K562 (cell line): ENCODE results near the gene CUX1. TPM values are rescaled to one million over a fixed set of nuclear protein-coding genes. Genes with fewer than 3 reads are reported as not detected.
A peak's percentile ranks its signal among the peaks of the same experiment; 100 is the strongest.

Source experiments
- ATAC-seq: fragments of 200-7000 bp; cut with Tn5 transposase; 3 replicates; pipeline ENCODE4 v1.9.1; 2020; ENCODE audit warnings: moderate library complexity
- BruUV-seq: library from RNA; stranded (reverse); fragments of 400-500 nt; replicated peaks from 2 replicates; lab custom pipeline; 2021; lab: Mats Ljungman, UMichigan
- CTCF ChIA-PET: fragments of 300-600 bp; formaldehyde crosslinking; extraction: SDS; loops from one replicate; lab custom pipeline; 2021; ENCODE audit warnings: low intra/inter-chr PET ratio; lab: Yijun Ruan, JAX
- POLR2A ChIA-PET: fragments of 300-600, 350-650 bp; sonication (Branson Sonifier 250); formaldehyde crosslinking; extraction: SDS; loops from one replicate; lab custom pipeline; 2021; ENCODE audit warnings: antibody characterized with exemption, inconsistent platforms; lab: Yijun Ruan, JAX
- DNase-seq, 4 experiments: peaks; one replicate each; pipeline versions ENCODE4 v3.0.0 to v3.0.0-alpha.2; 2011 to 2018; ENCODE audit warnings: low spot score in 3 of 4, mixed read lengths in 3 of 4; ENCODE audit errors: extremely low read depth in 1 of 4
- FAIRE-seq: peaks from 2 replicates; lab custom pipeline; 2011; peaks lifted over from hg19 to GRCh38; lab: Jason Lieb, UNC
- H2AFZ ChIP-seq: 2 replicates; pipeline ENCODE4 v1.6.0; 2011; ENCODE audit warnings: low read depth, low read length, control low read depth, inconsistent platforms
- H3K27ac ChIP-seq: fragments of 200-600 bp; 3 replicates; pipeline ENCODE4 v1.8.0; 2011; ENCODE audit warnings: low read depth, mild to moderate bottlenecking, control low read depth, inconsistent platforms, low read length, moderate library complexity, mixed read lengths; ENCODE audit errors: extremely low read depth
- H3K27me3 ChIP-seq, 2 experiments: fragments of 300-600 bp in 1 of 2; 2 replicates in 1 of 2; 3 replicates in 1 of 2; pipeline versions ENCODE4 v1.6.0 to v1.8.0; 2011; ENCODE audit warnings: inconsistent platforms in 2 of 2, low read length in 2 of 2, mild to moderate bottlenecking in 1 of 2, mixed read lengths in 1 of 2, moderate library complexity in 1 of 2; ENCODE audit not compliant: control insufficient read depth in 2 of 2, insufficient read depth in 2 of 2
- H3K36me3 ChIP-seq: fragments of 300-600 bp; 3 replicates; pipeline ENCODE4 v1.8.0; 2011; ENCODE audit warnings: mild to moderate bottlenecking, low read length, inconsistent platforms; ENCODE audit not compliant: control insufficient read depth, insufficient read depth
- H3K4me1 ChIP-seq, 2 experiments: fragments of 200-600 bp in 1 of 2; replicated peaks in 1 of 2; 2 replicates in 1 of 2; 3 replicates in 1 of 2; pipeline versions ENCODE4 v1.5.1 to v1.8.0; 2011; ENCODE audit warnings: inconsistent platforms in 2 of 2, low read length in 2 of 2, mild to moderate bottlenecking in 1 of 2, mixed read lengths in 1 of 2, moderate library complexity in 1 of 2; ENCODE audit not compliant: control insufficient read depth in 2 of 2, insufficient read depth in 2 of 2
- H3K4me2 ChIP-seq: 2 replicates; pipeline ENCODE4 v1.6.1; 2011; ENCODE audit warnings: low read length, control low read depth, inconsistent platforms, mixed read lengths; ENCODE audit not compliant: insufficient read depth
- H3K4me3 ChIP-seq: fragments of 200-600 bp; sonication (generic), shearing (Covaris generic); 2 replicates; pipeline ENCODE4 v1.5.1; 2016; ENCODE audit warnings: control low read depth, inconsistent platforms
- H3K79me2 ChIP-seq: fragments of 200-600 bp; 3 replicates; pipeline ENCODE4 v1.8.0; 2011; ENCODE audit warnings: low read length, inconsistent platforms; ENCODE audit not compliant: control insufficient read depth, insufficient read depth
- H3K9ac ChIP-seq, 2 experiments: 2 replicates each; pipeline versions ENCODE4 v1.6.0 to v1.6.1; 2011; ENCODE audit warnings: low read depth in 2 of 2, low read length in 2 of 2, control low read depth in 1 of 2, inconsistent platforms in 1 of 2, mild to moderate bottlenecking in 1 of 2, mixed read lengths in 1 of 2; ENCODE audit not compliant: insufficient read depth in 1 of 2
- H3K9me1 ChIP-seq: one replicate; pipeline ENCODE4 v1.6.0; 2011; ENCODE audit warnings: inconsistent platforms, mild to moderate bottlenecking, low read length, moderate library complexity; ENCODE audit not compliant: control insufficient read depth, insufficient read depth
- H3K9me3 ChIP-seq: replicated peaks from 2 replicates; pipeline ENCODE4 v1.5.1; 2011; ENCODE audit warnings: low read depth, low read length, inconsistent platforms; ENCODE audit not compliant: control insufficient read depth, insufficient read depth
- H4K20me1 ChIP-seq: replicated peaks from 2 replicates; pipeline ENCODE4 v1.6.1; 2011; ENCODE audit warnings: low read length, inconsistent platforms, mixed read lengths; ENCODE audit not compliant: control insufficient read depth, insufficient read depth
- C11orf30 ChIP-seq: fragments of 450-650 bp; IDR thresholded peaks from 2 replicates; pipeline ENCODE4 v1.6.1; 2016; ENCODE audit warnings: low read depth, mild to moderate bottlenecking
- CBX8 ChIP-seq: fragments of 200-600 bp; sonication (generic); IDR thresholded peaks from 2 replicates; pipeline ENCODE4 v1.6.1; 2012; ENCODE audit warnings: borderline replicate concordance, mixed run types, low read depth, mild to moderate bottlenecking, moderate library complexity, mixed read lengths, low read length, control low read depth, inconsistent platforms; ENCODE audit not compliant: poor library complexity, severe bottlenecking; ENCODE audit errors: extremely low read depth
- EHMT2 ChIP-seq: fragments of 450-650 bp; IDR thresholded peaks from 2 replicates; pipeline ENCODE4 v1.6.1; 2018; ENCODE audit warnings: antibody characterized with exemption
- FUS ChIP-seq: fragments of 200-400 bp; formaldehyde crosslinking; optimal IDR thresholded peaks from 2 replicates; pipeline ENCODE3; 2017; ENCODE audit warnings: low read depth, low read length
- KAT7 ChIP-seq: sonication (generic); formaldehyde crosslinking; IDR thresholded peaks from 2 replicates; pipeline ENCODE4 v1.8.0; 2022; ENCODE audit warnings: missing genetic modification reagents, mild to moderate bottlenecking, borderline replicate concordance
- MEF2D ChIP-seq: conservative IDR thresholded peaks from 2 replicates; pipeline ENCODE4 v1.6.1; 2016; ENCODE audit warnings: low read depth, missing genetic modification characterization, missing compliant biosample characterization
- RFX1 ChIP-seq: fragments of 450-650 bp; IDR thresholded peaks from 2 replicates; pipeline ENCODE4 v1.6.1; 2016; ENCODE audit warnings: mild to moderate bottlenecking, moderate library complexity
- RFX5 ChIP-seq: IDR thresholded peaks from 2 replicates; pipeline ENCODE4 v1.6.1; 2011; ENCODE audit warnings: low read depth, mild to moderate bottlenecking, improper control_type of control experiment, low read length
- SMAD1 ChIP-seq: fragments of 150-350 bp; IDR thresholded peaks from 2 replicates; pipeline ENCODE4 v1.6.1; 2014; ENCODE audit warnings: low read length, low read depth; ENCODE audit not compliant: partially characterized antibody
- ZC3H4 ChIP-seq: sonication (generic); formaldehyde crosslinking; IDR thresholded peaks from 2 replicates; pipeline ENCODE4 v1.9.0; 2021; ENCODE audit warnings: missing genetic modification reagents, borderline replicate concordance
- ZNF696 ChIP-seq: fragments of 250-450 bp; sonication (Bioruptor Pico); conservative IDR thresholded peaks from 2 replicates; pipeline ENCODE4 v1.4.0; 2020; ENCODE audit warnings: mild to moderate bottlenecking, moderate library complexity
- WGBS: fragments of 100-300 bp; shearing (Covaris generic); methylation state at CpG from one replicate; pipeline ENCODE4 v1.1.6; 2016; ENCODE audit warnings: low coverage, mixed read lengths; ENCODE audit not compliant: insufficient coverage; ENCODE audit errors: missing lambda C conversion rate; 5-methylcytosine and 5-hydroxymethylcytosine counted together
- in situ Hi-C: fragments of 300-500 bp; cut with MboI; formaldehyde crosslinking; loops from 4 replicates; pipeline ENCODE4 v1.15.0; 2018; ENCODE audit warnings: inconsistent platforms, mixed read lengths
- intact Hi-C: fragments of 100-400 bp; cut with micrococcal nuclease; formaldehyde crosslinking; loops from 2 replicates; pipeline ENCODE4 v1.14.2; 2022
- polyA plus RNA-seq, 8 experiments: library from polyadenylated mRNA; depleted of rRNA in 4 of 8; stranded (reverse) in 5 of 8; unstranded in 3 of 8; fragments of >200 nt; fragmentation: Nextera tagmentation in 2 of 8; fragmentation: Illumina TruSeq in 1 of 8; extraction: Ambion mirVana in 2 of 8; extraction: Trizol in 1 of 8; gene quantifications; 2 replicates each; pipeline versions ENCODE4 v1.2.1 to v1.2.3, GENCODE V29; 2011 to 2014; ENCODE audit warnings: inconsistent platforms in 1 of 8, missing spikeins in 1 of 8
- total RNA-seq, 7 experiments: library from RNA; depleted of rRNA in 6 of 7; stranded (reverse); fragments of >200 nt in 6 of 7; fragmentation: Illumina TruSeq in 2 of 7; extraction: Trizol in 2 of 7; gene quantifications; 2 replicates each; pipeline versions ENCODE4 v1.2.1 to v1.2.3, GENCODE V29; 2011 to 2021; ENCODE audit warnings: low replicate concordance in 1 of 7
- TF ChIP-seq, protein P1 (sequence below): fragments of 450-650 bp; IDR thresholded peaks from 2 replicates; pipeline ENCODE4 v1.7.1; 2018; ENCODE audit warnings: mild to moderate bottlenecking, low read depth; ENCODE audit not compliant: partially characterized antibody
- TF ChIP-seq, protein P2 (sequence below): fragments of 250-450 bp; sonication (Bioruptor Pico); IDR thresholded peaks from 2 replicates; pipeline ENCODE4 v1.4.0; 2020
- TF ChIP-seq, protein P3 (sequence below): sonication (generic); formaldehyde crosslinking; IDR thresholded peaks from 2 replicates; pipeline ENCODE4 v1.8.1; 2023; ENCODE audit warnings: mild to moderate bottlenecking, missing genetic modification reagents

The CUX1 gene
- total and polyA plus RNA-seq, 9 of the 15 experiments (the other 6 are each of a cell fraction or from before 2014, with no cell fraction given), result 3.6 to 55.3 (median 25.2) TPM

DNA sequence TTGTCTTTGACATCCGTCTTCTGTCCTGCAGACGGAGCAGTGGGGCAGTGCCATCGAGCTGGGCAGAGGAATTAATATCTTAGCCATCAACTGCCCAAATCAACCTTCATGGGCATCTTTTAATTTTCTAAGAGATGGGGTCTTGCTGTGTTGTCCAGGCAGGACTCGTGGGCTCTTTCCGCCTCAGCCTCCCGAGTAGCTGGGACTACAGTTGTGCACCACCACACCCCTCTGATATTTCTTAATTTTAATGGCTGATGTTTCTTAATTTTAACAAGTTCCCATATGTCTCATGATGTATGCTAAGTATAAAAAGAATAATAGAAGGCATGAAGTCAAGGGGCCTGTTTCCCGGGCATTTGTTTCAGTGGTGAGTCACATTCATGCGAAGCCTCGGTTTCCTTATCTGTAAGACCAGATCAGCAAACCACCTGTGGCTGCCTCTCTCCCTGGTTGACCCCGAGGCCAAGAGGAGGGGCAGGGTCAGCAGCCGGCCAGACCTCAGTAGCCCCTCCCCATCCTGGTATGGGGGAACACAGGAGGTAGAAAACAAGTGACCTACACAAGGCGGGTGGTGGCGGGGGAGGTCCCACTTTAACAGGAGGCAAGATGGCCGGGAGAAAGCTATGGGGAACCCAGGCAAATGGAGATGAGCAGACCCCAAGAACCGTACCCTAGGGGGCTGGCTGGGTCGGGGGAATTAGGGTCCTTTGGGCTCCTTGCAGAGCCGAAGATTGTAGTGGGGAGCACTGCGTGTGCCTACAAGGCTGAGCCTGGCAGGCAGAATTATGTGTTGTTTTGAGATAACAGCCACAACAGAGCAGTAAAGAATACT is 85.5 kb downstream of the CUX1 start:
- DNase-seq, result peak; percentile 98 to 100 (median 98)
- H3K27me3 ChIP-seq, result no peaks in the 10 kb centered on the region
- peak overlapping the region; percentile 74 to 87 for H3K9ac ChIP-seq
- peaks cover 4% of the 10 kb centered on the region; the same call in 1 of the 2 replicates for H4K20me1 ChIP-seq
- peak overlapping the region; percentile 79 for H2AFZ ChIP-seq
- ChIA-PET POLR2A (interaction anchor here (0.5 to 1.8 kb wide), 9 partner anchors 9 to 1254 kb away, joined by 3 to 5 read pairs (median 3); no protein-coding TSS in a partner anchor), CTCF (no interaction called here)
- peak; percentile 98 for FAIRE-seq
- H3K36me3 ChIP-seq, result no peaks in the 10 kb centered on the region; the same call in 2 of the 3 replicates
- ATAC-seq, result peak; percentile 94
- peak overlapping the region; percentile 22; the same call in 1 of the 2 replicates for H3K4me3 ChIP-seq
- WGBS, result 17% methylated on average over 18 of the region's 18 CpGs
- H3K4me2 ChIP-seq, result peak overlapping the region; percentile 76
- H3K9me3 ChIP-seq, result no peaks in the 10 kb centered on the region
- no TSS peak for BruUV-seq
- intact Hi-C loops, result loop anchor here (1.0 to 5.0 kb wide), 5 partner anchors 20 to 179 kb away; partner anchors contain the start of gene CUX1
- peaks cover 91% of the 10 kb centered on the region for H3K79me2 ChIP-seq
- peaks cover 24 to 37% of the 10 kb centered on the region in 2 experiments for H3K4me1 ChIP-seq
- in situ Hi-C loops, result no loop called here
- peak overlapping the region; percentile 90 for H3K27ac ChIP-seq
- no peaks in the 10 kb centered on the region for H3K9me1 ChIP-seq
- no peak for TF ChIP-seq RFX1
- TF ChIP-seq, protein P1, sequence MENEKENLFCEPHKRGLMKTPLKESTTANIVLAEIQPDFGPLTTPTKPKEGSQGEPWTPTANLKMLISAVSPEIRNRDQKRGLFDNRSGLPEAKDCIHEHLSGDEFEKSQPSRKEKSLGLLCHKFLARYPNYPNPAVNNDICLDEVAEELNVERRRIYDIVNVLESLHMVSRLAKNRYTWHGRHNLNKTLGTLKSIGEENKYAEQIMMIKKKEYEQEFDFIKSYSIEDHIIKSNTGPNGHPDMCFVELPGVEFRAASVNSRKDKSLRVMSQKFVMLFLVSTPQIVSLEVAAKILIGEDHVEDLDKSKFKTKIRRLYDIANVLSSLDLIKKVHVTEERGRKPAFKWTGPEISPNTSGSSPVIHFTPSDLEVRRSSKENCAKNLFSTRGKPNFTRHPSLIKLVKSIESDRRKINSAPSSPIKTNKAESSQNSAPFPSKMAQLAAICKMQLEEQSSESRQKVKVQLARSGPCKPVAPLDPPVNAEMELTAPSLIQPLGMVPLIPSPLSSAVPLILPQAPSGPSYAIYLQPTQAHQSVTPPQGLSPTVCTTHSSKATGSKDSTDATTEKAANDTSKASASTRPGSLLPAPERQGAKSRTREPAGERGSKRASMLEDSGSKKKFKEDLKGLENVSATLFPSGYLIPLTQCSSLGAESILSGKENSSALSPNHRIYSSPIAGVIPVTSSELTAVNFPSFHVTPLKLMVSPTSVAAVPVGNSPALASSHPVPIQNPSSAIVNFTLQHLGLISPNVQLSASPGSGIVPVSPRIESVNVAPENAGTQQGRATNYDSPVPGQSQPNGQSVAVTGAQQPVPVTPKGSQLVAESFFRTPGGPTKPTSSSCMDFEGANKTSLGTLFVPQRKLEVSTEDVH, result peak; percentile 59
- TF ChIP-seq, protein P2, sequence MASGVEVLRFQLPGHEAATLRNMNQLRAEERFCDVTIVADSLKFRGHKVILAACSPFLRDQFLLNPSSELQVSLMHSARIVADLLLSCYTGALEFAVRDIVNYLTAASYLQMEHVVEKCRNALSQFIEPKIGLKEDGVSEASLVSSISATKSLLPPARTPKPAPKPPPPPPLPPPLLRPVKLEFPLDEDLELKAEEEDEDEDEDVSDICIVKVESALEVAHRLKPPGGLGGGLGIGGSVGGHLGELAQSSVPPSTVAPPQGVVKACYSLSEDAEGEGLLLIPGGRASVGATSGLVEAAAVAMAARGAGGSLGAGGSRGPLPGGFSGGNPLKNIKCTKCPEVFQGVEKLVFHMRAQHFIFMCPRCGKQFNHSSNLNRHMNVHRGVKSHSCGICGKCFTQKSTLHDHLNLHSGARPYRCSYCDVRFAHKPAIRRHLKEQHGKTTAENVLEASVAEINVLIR (CRISPR knock-in tag), result no peak
- no peak for TF ChIP-seq MEF2D (tag)
- TF ChIP-seq SMAD1, result peak; percentile 67
- TF ChIP-seq ZC3H4 (CRISPR knock-in tag), result no peak
- no peak; the same call in 1 of the 2 replicates for TF ChIP-seq EHMT2
- TF ChIP-seq FUS, result no peak
- TF ChIP-seq, protein P3, sequence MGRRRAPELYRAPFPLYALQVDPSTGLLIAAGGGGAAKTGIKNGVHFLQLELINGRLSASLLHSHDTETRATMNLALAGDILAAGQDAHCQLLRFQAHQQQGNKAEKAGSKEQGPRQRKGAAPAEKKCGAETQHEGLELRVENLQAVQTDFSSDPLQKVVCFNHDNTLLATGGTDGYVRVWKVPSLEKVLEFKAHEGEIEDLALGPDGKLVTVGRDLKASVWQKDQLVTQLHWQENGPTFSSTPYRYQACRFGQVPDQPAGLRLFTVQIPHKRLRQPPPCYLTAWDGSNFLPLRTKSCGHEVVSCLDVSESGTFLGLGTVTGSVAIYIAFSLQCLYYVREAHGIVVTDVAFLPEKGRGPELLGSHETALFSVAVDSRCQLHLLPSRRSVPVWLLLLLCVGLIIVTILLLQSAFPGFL (CRISPR knock-in tag), result no peak
- peak; percentile 20; the same call in 1 of the 2 replicates for TF ChIP-seq KAT7 (CRISPR knock-in tag)
- TF ChIP-seq ZNF696, result no peak
- TF ChIP-seq RFX5, result no peak
- no peak for TF ChIP-seq CBX8
- no peak for TF ChIP-seq C11orf30
